NCI-H524 treated with DMSO at 0.1 percent for 48 hours (cell line): ENCODE measurements around the gene FIGNL1.
A peak's percentile ranks its signal among the peaks of the same experiment; 100 is the strongest.
"Not testable (repeated sequence)": the region's sequence is repeated elsewhere in the genome, so short reads cannot be mapped to it uniquely, and the experiment has no call there.

Source experiments
- DNase-seq: peaks from one replicate; lab custom pipeline; 2025; lab: John Stamatoyannopoulos, UW

Gene FIGNL1

DNA sequence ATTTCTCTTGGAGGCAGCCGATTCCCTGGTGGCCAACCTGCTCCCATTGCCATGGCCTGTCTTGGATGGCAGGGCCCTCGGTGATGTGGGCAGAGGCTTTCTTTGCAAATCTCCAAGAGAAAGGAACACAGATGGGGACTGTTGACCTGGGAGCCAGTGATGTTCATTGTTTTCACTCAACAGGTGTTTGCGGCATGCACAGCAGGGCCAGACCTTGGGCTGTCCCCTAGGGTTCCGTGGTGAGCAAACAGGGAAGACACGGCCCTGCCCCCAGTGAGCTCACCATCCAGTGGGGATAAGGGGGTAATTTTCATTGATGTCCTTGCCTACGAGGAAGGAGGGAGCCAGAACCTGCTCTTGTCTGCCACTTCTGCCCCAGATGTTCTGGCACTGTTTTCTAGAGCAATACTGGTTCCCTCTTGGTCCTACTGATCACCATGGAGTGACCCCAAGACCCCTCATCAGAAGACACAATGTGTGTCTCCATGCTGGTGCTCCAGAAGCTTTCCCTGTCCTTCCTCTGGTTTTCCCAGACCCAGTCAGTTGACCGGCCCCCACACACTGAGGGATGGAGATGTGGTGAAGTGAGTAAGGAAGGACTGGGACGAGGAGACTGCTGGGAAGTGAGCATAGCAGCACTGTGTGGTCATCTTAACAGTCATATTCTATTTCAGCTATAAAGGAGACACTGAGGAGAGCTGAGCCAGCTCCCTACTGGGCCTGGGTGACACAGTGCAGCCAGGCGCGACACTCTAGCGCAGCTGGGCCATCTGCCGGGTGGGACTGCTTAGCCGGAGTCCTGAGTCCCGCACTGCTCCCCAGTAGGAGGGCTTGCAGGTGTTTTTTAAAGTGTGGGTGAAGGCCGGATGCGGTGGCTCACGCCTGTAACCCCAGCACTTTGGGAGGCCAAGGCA is 20.4 kb upstream of the FIGNL1 start:
- DNase-seq, result no peak

GRCh38 chr7:50469181-50469580 is 19.0 kb upstream of the FIGNL1 start:
- no peak for DNase-seq

DNA sequence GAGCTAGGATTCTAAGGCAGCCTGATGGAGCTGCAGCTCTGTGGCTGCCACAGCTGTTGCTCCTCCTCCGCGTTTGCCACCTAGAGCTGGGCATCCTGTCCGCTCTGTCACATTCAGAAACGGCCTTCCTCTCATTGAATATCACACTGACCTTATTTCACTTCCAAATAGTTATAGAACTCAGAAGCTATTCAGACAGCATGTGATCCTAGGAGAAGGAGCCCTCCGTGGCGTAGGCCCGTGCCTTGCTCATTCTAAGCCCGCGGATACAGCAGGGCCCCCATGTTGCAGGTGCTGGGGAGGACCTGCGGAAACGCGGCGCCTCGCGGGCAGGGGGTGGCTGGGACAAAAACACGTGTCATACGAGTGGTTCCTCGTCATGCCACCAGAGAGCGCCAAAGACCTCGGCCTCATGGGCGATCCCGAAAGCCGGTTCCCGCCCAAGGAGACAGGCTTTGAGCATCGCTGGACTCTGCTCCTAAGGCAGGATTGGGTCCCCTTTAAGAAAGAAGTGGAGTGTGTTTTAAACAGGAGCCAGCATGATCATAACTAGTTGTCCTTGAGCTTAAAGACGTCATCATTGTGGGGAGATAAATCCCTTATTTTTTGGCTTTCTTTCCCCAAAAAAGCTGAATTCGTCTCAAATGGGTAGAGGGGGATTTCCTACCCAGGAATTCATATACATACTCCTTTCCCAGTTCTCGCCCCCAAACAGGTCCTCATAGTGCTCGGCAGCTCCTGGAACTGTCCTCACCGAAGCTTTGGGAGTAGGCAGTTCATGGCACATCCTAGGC is 17.9 kb upstream of the FIGNL1 start:
- peak; percentile 60 for DNase-seq

- DNase-seq, result peak; percentile 75
Observed at GRCh38 chr7:50466815-50467585, 16.9 kb upstream of the FIGNL1 start.

GRCh38 chr7:50463035-50463434 is 12.9 kb upstream of the FIGNL1 start:
- no peak for DNase-seq

DNA sequence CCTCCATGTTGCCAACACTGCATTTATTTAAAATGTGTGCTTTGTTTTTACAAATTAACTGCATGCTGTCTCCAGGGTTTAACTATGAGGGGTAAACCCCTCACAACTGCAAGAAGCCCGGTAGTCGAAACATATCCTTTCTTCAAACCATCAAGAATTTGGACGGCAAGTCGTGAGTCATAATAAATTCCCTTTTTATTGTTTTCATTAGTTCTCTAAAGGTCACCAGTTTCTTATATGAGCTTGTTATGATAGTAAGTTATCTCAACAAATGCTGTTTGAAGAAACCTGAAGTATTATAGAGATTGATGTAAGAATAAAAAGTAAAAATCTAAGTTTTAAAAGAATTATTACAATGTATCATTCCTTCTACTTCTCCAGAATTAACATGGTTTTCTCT is 12.2 kb upstream of the FIGNL1 start:
- no peak for DNase-seq

- DNase-seq, result no peak
Observed at GRCh38 chr7:50461695-50462094, 11.5 kb upstream of the FIGNL1 start.

- DNase-seq, result not testable (repeated sequence)
Observed at GRCh38 chr7:50459183-50459582, 9.0 kb upstream of the FIGNL1 start.

- DNase-seq, result not testable (repeated sequence)
Observed at GRCh38 chr7:50458651-50459050, 8.5 kb upstream of the FIGNL1 start.

DNA sequence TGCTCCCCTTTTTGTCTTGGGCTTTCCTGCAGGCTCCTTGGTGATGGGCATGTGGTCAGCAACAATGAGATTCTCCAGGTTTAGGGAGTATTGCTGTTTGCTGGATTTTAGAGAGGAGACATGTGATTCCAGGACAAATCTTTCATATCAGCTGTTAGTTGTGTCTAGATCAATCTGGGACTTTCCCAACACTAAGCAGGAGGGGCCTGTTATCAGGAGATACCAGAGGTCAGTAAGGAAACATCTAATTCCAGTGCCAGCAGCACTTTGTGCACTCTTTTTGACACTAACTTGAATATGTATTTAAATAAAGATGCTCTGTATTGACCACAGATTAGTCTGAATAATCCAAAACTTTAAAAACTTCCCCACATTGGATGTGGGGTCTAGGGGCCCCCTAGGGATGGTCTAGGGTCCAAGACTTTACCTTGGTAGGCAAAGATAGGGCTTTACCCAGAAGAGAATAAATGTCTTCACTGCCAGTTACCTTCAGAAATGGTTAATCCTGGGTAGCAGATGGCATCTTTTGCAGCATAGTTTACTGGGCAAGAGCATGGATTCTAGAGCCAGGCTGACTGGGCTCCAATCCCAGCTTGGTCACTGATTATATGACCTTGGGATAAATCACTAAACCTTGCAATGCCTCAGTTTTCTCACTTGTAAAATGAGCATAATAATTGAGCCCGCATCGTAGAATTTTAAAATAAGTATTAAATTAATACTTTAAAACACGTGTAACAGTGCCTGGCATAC is 6.4 kb upstream of the FIGNL1 start:
- DNase-seq, result no peak

GRCh38 chr7:50455658-50456057 is 5.5 kb upstream of the FIGNL1 start:
- no peak for DNase-seq

GRCh38 chr7:50454968-50455367 is 4.8 kb upstream of the FIGNL1 start:
- no peak for DNase-seq

DNA sequence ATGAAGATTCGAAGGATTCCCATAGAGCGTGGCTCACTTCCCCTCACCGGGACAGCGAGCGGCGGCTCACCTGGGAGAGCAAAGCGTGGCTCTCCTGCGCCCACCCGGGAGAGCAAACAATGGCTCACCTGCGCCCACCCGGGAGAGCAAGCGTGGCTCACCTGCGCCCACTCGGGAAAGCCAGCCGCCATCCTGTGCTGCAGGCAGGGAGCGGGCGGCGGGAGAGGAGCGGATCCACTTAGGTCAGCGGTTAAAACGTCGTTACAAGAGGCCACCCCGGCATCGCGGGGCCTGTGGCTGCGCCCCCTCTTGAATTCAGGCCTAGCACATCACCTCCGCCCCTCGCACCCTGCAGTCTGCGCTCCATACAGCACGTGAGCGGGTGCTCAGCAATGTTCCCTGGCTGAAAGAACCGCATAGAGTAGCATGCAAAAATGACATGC is 461 bp upstream of the FIGNL1 start:
- DNase-seq, result no peak

GRCh38 chr7:50449501-50449880 is 659 bp downstream of the FIGNL1 start:
- no peak for DNase-seq

DNA sequence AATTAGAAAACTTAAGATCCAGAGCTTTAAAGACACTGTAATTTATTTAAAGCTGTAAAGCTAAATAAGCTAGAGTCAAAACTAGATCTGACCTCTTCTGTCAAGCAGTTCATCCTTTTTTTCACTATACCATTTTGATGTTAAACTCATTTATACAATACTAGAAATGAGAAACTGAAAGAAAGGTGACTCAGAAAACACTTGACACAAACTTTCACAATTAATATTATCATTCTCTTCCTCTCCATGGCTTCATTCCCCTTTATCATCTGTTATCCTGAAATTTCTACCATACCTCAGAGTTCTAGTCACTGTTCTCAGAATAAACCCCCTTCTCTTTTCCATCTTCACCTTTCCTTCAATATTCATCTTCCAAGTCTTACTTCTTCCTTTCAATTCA is 1.3 kb downstream of the FIGNL1 start:
- no peak for DNase-seq

- DNase-seq, result no peak
Observed at GRCh38 chr7:50446542-50446960, 3.6 kb downstream of the FIGNL1 start.

DNA sequence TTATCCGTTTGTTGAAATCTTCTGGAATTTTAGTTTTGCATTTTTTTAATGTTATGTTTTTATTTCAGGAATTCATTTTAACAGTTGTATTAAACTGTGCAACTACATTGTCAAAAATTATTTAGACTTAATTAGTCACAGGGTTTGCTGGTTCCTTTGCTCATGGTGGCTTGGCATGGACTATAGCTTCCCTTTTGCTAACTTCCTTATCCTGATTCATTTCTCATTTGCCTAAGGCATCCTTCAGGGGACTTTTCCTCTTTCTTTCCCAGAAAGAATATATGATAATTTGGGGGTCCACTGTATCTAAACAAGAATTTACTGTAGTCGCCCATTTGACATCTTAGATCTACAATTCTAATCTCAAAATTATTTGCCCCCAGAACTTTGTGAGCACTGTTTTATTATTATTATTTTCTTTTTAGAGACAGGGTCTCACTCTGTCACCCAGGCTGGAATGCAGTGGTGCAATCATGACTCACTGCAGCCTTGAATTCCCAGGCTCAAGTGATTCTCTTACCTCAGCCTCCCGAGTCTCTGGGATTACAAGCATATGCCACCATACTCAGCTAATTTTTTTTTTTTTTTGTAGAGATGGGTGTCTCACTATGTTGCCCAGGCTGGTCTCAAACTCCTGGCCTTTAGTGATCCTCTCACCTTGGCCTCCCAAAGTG is 13.9 kb downstream of the FIGNL1 start:
- no peak for DNase-seq

DNA sequence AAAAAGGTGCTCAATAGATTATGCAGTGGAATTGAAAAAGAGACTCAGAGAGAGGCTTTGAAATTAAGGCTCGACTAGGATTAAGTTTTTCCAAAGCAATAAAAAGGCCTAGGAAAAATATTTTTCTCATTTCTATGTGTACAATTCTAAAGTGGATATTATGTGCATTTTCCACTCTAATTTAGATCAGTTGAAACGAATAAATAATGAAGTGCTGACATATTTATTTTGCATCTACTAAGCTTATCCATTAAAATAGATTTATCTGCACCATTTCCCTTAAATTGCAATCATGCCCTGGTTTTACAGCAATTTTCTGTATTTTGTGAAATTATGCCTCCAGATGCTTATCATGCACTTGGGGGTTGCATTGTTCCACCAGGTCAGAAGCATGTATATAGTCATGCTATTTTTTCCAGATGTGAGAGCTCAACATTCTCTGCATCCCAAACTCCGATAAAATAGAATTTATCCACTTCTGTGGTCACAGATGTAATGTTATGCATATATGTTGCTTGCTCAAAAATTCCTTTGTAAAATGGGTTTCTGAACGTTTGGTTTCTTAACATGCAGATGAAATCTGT is 18.3 kb downstream of the FIGNL1 start:
- no peak for DNase-seq

DNA sequence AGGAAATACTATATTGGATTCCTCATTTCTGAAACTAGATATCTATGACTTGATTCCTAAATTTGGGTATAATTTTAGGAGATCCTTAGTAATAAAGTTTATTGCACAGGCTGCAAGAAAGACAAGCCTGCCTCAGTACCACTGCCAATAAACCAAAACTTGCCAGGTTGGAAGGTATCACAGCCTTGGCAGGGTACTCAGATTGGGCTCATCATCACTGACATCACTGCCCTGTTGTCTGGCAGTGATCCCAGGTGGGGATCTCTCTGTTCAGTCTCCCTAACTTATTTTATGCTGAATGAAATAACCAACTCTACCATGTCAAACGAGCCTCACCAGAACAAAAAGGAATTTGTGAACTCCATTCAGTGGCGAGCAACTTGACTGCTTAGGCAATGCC is 18.8 kb downstream of the FIGNL1 start:
- DNase-seq, result no peak

DNA sequence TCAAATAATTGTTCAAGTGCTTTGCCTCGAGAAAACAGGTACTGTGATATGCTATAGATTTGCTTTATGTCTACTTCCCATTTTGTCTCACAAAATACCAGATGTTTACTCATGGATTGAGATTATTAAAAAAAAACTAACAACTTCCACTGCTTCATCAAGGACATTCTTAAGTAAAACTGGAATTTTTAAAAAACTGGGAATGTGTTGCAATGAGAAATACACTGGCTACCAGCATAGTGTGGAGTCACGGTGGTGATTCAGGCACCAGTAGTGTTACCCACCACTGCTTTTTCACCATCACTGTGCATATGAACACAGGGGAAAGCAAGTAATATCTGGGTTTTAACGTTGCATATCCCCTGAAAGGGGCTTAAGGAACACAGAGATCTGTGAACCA is 21.2 kb downstream of the FIGNL1 start:
- no peak for DNase-seq

DNA sequence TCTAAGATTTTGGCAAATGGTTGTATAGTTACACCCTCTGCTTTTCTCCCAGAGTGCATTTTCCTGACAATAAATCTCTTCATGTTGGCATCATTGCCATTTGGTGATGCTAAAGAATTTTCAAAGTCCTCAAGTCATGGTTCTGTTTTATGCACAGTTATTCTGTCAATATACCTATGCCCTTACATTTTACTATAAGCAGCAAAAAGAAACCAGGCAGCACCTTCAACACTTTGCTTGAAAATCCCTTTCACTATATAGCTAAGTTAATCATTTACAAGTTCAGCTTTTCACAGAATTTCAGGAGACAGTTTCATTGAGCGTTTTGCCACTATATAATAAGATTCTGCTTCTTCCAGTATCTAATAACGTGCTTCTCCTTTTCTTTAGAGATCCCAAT is 22.6 kb downstream of the FIGNL1 start:
- no peak for DNase-seq
